Right ventricle myocardium inferior (tissue), 1 donor: ENCODE results near the gene TMEM132C. TPM values are rescaled to one million over a fixed set of nuclear protein-coding genes. Genes with fewer than 3 reads are reported as not detected.

Source experiments
- ATAC-seq: fragments of 200-7000 bp; cut with Tn5 transposase; one replicate; pipeline ENCODE4 v1.9.1; 2020; ENCODE audit warnings: mild to moderate bottlenecking, moderate library complexity
- DNase-seq: peaks from one replicate; pipeline ENCODE4 v3.0.0; 2021; ENCODE audit errors: missing footprints
- intact Hi-C: fragments of 100-400 bp; cut with DNase I; formaldehyde crosslinking; loops from one replicate; pipeline ENCODE4 v1.11.0; 2022
- total RNA-seq: library from RNA; stranded (reverse); fragmentation: NEBNext Ultra II Directional; extraction: Animal tissue kit (Norgen Biotek cat#: 25700); gene quantifications from one replicate; pipeline ENCODE4 v1.2.1, GENCODE V29; 2021
- donor health status: DM: no; HTN: yes; CAD: no; lungs with severe emphysema.

Gene TMEM132C
- total RNA-seq, 1 donor from 2014 or later = 2.6 TPM

DNA sequence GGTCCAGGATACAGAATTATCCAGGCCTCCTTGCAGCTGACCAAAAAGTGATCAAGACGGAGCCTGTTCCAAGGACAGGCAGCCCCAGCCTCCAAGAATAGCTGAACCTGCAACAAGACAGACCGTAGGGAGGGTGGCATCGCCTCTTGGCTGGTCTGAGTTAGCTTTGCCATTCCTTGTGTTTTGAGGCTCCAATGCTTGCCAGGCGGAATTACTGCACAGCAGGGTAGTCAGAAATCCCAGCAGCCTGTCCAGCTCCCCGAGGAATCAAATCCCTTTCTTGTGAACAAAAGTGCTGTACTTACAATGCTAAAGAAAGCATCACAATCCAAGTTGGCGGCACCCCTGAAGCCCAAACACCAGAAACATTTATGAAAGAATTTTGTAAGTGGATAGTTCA is 246.9 kb downstream of the TMEM132C start:
- intact Hi-C loops = no loop called here
- ATAC-seq = no peak

DNA sequence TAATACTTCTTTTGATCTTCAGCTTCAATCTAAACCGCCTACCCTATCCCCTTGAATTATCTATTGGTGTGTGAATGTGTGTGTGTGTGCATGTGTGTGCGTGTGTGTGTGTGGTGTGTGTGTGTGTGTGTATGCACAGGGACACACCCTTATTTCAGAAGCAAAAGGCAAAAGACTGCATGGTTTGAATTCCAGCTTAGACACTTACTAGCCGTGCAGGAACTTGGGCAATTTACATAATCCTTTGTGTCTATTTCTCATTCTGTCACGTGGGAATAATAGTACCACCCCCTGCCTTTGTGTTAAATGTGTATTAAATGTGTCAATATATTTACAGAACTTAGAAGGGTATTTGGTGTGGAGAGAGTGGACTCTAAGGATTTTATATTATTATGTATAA is 251.7 kb downstream of the TMEM132C start:
- DNase-seq = no peak
- intact Hi-C loops = no loop called here
- ATAC-seq = no peak

More for the DNA sequence above, 246.9 kb downstream of the TMEM132C start:
- no peak for DNase-seq

- ATAC-seq (no peak), DNase-seq (no peak)
- intact Hi-C loops = no loop called here
Measured at GRCh38 chr12:128519426-128519825, 252.5 kb downstream of the TMEM132C start.

DNA sequence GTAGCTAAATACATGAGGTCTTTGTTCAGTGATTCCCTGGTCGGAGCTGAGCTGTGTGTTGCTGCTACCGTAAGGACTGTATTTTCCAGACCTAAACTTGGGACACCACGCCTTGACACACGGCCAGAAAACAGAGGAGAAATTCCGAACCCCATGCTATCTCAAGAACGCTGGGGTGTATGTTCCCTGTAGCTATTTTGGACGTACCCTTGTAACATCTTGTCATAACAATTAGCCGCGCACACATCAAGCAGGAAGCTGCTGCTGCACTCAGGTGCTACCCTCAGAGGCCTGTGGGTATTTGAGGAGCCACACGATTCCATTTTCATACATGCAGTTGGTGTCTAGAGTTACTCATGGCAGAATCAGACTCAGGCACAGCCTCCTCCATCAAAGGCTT is 255.0 kb downstream of the TMEM132C start:
- intact Hi-C loops = no loop called here
- no peak for ATAC-seq
- no peak for DNase-seq

GRCh38 chr12:128524439-128524838 is 257.5 kb downstream of the TMEM132C start:
- intact Hi-C loops = no loop called here
- no peak for DNase-seq
- no peak for ATAC-seq

- no peak for ATAC-seq
- no peak for DNase-seq
- intact Hi-C loops = no loop called here
Measured at GRCh38 chr12:128531170-128531569, 264.2 kb downstream of the TMEM132C start.

DNA sequence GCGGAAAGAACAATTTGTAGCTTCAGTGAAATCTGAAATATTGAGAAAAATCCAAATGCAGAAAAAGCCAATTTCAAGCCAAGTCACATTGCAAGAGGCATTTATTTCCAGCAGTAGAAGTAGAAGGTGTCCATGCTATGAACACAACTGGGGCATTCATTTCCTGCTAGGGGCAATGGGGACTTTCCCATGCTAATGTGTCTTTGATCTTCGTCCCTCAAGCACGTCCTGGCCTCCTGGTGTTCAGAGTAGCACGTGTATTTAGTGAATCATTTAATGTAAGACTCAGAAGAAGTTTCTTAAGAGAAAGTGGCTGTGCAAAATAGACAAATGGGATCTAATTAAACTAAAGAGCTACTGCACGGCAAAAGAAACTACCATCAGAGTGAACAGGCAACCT is 267.9 kb downstream of the TMEM132C start:
- DNase-seq (no peak), ATAC-seq (no peak)
- intact Hi-C loops = no loop called here

DNA sequence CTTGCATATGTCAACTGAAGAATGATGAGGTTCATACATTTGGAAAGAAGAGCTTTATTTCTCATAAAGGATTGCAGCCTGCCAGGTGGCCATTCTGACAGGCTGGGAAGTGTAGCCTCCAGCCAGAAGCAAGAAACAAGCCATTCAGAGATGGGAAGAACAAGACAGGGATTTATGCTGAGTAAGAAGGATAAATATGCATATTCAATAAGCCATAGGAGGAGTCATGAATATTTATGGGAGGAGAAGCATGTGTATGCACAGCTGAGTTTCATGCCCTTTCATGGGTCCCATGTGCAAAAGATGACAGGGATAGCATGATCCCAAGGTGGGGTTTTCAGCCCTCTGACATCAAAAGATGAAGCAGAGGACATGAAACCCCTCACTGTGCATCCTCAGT is 269.8 kb downstream of the TMEM132C start:
- intact Hi-C loops = no loop called here
- no peak for DNase-seq

GRCh38 chr12:128537668-128538067 is 270.7 kb downstream of the TMEM132C start:
- DNase-seq (no peak), ATAC-seq (no peak)
- intact Hi-C loops = no loop called here

More for the DNA sequence above, 269.8 kb downstream of the TMEM132C start:
- ATAC-seq = no peak

DNA sequence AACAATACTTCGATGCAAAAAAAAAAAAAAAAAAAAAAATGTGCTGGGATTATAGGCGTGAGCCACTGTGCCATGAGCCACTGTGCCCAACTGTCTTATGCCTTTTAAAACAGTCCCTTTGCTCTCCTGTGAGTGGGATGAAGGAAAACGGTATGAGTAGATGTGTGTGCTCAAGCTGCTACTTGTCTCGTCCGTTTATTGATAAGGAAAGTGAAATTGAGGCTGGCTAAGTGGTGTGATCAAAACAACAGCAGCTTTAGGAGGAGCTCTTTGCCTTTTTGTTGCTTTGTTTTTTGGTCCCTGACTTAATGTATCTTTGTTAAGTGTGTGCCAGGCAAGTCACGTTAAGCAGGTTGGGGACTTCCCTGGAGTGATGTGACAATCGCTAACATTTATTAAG is 275.9 kb downstream of the TMEM132C start:
- ATAC-seq (no peak), DNase-seq (no peak)
- intact Hi-C loops = no loop called here

DNA sequence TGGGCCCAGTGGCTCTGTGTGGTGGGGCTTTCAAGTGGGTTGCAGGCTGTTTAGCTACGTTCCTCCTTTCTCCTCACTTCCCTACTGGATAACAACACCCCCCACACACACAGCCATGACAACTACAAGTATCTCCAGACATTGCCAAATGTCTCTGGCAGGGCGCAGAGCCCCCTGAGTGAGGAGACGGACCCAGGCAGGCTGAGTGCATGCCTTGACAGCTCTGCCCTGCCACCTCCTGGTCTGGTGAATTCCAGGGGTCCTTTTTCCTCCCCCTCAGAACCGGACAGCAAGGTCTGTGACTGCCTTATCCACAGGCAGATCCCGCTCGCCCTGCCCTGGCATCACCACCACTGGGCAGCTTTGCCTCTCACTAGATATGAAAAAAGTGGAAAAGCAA is 276.5 kb downstream of the TMEM132C start:
- no peak for ATAC-seq
- DNase-seq = no peak
- intact Hi-C loops = no loop called here

DNA sequence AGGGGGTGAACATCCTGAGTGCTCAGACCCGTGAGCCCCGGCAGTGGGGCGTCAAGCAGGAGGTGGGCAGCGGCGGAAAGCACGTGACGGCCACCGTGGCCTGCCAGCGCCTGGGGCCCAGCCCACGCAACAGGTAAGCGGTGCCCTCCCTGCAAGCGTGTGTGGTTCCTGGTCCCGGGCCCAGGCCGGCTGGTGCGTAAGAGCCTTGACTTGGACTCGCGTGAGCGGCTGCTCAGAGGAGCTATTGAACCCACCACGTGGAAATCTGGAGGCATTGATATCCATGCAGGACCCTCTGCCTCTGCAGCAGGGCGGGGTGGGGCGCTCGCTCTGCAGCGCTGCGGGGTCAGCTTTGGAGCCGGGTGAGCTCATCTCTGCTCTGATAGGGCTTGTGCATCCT is 277.0 kb downstream of the TMEM132C start:
- no peak for DNase-seq
- intact Hi-C loops = no loop called here
- ATAC-seq = no peak

DNA sequence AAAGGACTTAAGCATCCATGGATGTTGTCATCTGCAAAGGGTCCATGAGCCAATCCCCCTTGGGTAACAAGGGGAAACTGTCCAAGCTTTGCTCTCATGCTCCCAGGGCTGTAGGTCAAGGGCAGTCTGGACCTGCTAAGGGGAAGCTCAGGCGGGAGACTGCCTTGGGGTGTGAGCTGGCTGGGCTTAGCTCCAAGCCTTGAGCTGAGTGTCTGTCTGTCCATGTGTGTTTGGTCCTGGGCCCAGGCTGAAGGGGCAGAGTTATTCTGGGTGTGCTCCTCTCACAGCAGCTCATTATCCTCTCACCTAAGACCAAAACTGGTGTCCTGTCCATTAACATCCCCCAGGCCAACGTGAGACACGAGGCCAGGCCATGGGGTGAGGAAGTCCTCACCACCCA is 282.0 kb downstream of the TMEM132C start:
- intact Hi-C loops = no loop called here
- ATAC-seq (no peak), DNase-seq (no peak)

GRCh38 chr12:128549601-128550218 is 282.7 kb downstream of the TMEM132C start:
- DNase-seq (no peak), ATAC-seq (no peak)
- intact Hi-C loops = no loop called here

DNA sequence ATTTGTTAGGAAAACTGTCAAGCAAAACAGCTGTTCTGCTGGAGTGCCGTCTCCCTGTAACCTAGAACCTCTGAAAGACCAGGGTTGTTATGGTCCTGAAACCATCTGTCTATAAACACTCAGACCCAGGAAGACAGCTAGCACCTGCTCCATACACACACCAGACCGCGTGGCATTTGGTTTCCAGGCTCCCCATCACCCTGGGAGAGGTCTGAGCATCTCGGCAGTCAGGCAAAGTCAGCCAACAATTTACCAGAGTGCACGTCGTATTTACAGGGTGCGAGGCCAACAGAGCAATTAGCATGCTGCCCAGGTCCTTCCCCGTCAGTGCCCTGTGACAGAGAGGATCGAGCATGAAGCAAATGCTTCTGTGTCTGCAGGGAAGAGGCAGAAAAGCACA is 284.3 kb downstream of the TMEM132C start:
- intact Hi-C loops = no loop called here
- ATAC-seq (no peak), DNase-seq (no peak)

- ATAC-seq (no peak), DNase-seq (no peak)
- intact Hi-C loops = no loop called here
Measured at GRCh38 chr12:128554546-128555304, 287.8 kb downstream of the TMEM132C start.

DNA sequence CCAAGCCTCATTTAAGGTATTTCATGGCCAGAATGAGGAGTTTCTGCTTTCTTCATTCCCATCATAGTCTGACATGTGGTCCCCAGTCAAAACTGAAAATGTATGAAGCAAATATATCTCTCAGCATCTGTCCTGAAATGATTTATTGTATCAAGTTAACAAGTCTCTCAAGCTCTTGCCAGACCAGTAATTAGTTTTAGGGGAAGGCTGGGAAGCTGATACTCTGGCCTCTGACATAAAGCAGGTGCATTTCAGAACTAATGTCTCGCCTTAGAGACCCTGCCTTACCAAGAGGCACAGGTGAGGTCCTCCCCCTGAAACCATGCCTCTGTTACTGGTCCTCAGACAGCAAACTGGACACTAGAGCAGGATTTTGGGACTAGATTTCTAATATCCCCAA is 290.3 kb downstream of the TMEM132C start:
- ATAC-seq (no peak), DNase-seq (no peak)
- intact Hi-C loops = no loop called here

DNA sequence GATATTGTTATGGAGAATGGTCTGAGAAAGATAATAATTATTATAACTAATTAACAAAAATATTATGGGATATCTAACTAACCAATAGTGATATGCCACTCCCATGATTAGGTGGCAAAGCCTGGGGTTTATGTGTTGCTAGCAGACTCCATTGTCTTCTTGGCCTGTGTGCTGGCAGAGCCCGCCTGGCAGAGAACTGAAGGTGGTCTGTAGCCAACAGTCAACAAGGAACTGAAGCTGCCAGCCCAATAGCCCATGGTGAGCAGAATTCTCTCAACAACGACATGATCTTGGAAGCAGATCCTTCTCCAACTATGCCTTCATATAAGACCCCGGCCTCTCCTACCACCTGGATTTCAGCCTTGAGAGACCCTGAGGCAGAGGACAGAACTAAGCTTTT is 298.0 kb downstream of the TMEM132C start:
- ATAC-seq (no peak), DNase-seq (no peak)
- intact Hi-C loops = no loop called here

- intact Hi-C loops = no loop called here
- DNase-seq (no peak), ATAC-seq (no peak)
Measured at GRCh38 chr12:128567730-128568129, 300.8 kb downstream of the TMEM132C start.

GRCh38 chr12:128570191-128571065 is 303.5 kb downstream of the TMEM132C start:
- ATAC-seq = no peak
- intact Hi-C loops = no loop called here
- DNase-seq = no peak
